ENCODE measurements around the gene TSGA10. TPM values are rescaled to one million over a fixed set of nuclear protein-coding genes. Genes with fewer than 3 reads are reported as not detected.
"Not testable (repeated sequence)": the region's sequence is repeated elsewhere in the genome, so short reads cannot be mapped to it uniquely, and the experiment has no call there.

TSGA10 gene
- total RNA-seq, 1 experiment from 2014 or later = 1.1 TPM

- H3K36me3 ChIP-seq (replicated peaks; ENCODE audit: control insufficient read depth, insufficient read depth, low read length); DNase-seq; H3K4me3 ChIP-seq (ENCODE audit: insufficient read depth, low read depth, low read length); H3K27me3 ChIP-seq (ENCODE audit: control insufficient read depth, insufficient read depth, low read length): not testable (repeated sequence)
Measured at GRCh38 chr2:99135044-99135556, 19.6 kb downstream of the TSGA10 start.

GRCh38 chr2:99127981-99128380 lies 26.8 kb downstream of the TSGA10 start:
- Histone ChIP-seq H3K36me3 (replicated peaks; ENCODE audit: control insufficient read depth, insufficient read depth, low read length) (no peaks in the 10 kb centered on the region), H3K27me3 (ENCODE audit: control insufficient read depth, insufficient read depth, low read length) (no peaks in the 10 kb centered on the region)
- no peak for DNase-seq

GRCh38 chr2:99112617-99113016 lies 42.1 kb downstream of the TSGA10 start:
- Histone ChIP-seq H3K36me3 (replicated peaks; ENCODE audit: control insufficient read depth, insufficient read depth, low read length) (no peaks in the 10 kb centered on the region), H3K27me3 (ENCODE audit: control insufficient read depth, insufficient read depth, low read length) (no peaks in the 10 kb centered on the region), H3K4me3 (ENCODE audit: insufficient read depth, low read depth, low read length) (no peak overlapping the region)
- no peak for DNase-seq

More at GRCh38 chr2:99127981-99128380, 26.8 kb downstream of the TSGA10 start:
- H3K4me3 ChIP-seq (ENCODE audit: insufficient read depth, low read depth, low read length) = no peak overlapping the region

GRCh38 chr2:99111945-99112344 lies 42.8 kb downstream of the TSGA10 start:
- H3K4me3 ChIP-seq (ENCODE audit: insufficient read depth, low read depth, low read length) = no peak overlapping the region
- H3K36me3 ChIP-seq (replicated peaks; ENCODE audit: control insufficient read depth, insufficient read depth, low read length) = no peaks in the 10 kb centered on the region
- DNase-seq = no peak
- H3K27me3 ChIP-seq (ENCODE audit: control insufficient read depth, insufficient read depth, low read length) = no peaks in the 10 kb centered on the region

GRCh38 chr2:99111236-99111635 lies 43.5 kb downstream of the TSGA10 start:
- Histone ChIP-seq H3K36me3 (replicated peaks; ENCODE audit: control insufficient read depth, insufficient read depth, low read length) (no peaks in the 10 kb centered on the region), H3K4me3 (ENCODE audit: insufficient read depth, low read depth, low read length) (no peak overlapping the region), H3K27me3 (ENCODE audit: control insufficient read depth, insufficient read depth, low read length) (no peaks in the 10 kb centered on the region)
- DNase-seq = no peak

- Histone ChIP-seq H3K27me3 (ENCODE audit: control insufficient read depth, insufficient read depth, low read length) (no peaks in the 10 kb centered on the region), H3K36me3 (replicated peaks; ENCODE audit: control insufficient read depth, insufficient read depth, low read length) (no peaks in the 10 kb centered on the region), H3K4me3 (ENCODE audit: insufficient read depth, low read depth, low read length) (no peak overlapping the region)
- DNase-seq = no peak
Measured at GRCh38 chr2:99106913-99107312, 47.8 kb downstream of the TSGA10 start.

GRCh38 chr2:99104006-99104405 lies 50.7 kb downstream of the TSGA10 start:
- DNase-seq = no peak
- Histone ChIP-seq H3K36me3 (replicated peaks; ENCODE audit: control insufficient read depth, insufficient read depth, low read length) (no peaks in the 10 kb centered on the region), H3K27me3 (ENCODE audit: control insufficient read depth, insufficient read depth, low read length) (no peaks in the 10 kb centered on the region), H3K4me3 (ENCODE audit: insufficient read depth, low read depth, low read length) (no peak overlapping the region)

- no peak for DNase-seq
- Histone ChIP-seq H3K27me3 (ENCODE audit: control insufficient read depth, insufficient read depth, low read length) (no peaks in the 10 kb centered on the region), H3K36me3 (replicated peaks; ENCODE audit: control insufficient read depth, insufficient read depth, low read length) (no peaks in the 10 kb centered on the region), H3K4me3 (ENCODE audit: insufficient read depth, low read depth, low read length) (no peak overlapping the region)
Measured at GRCh38 chr2:99101697-99102096, 53.0 kb downstream of the TSGA10 start.

GRCh38 chr2:99096728-99097127 lies 58.0 kb downstream of the TSGA10 start:
- no peak for DNase-seq
- H3K4me3 ChIP-seq (ENCODE audit: insufficient read depth, low read depth, low read length) = no peak overlapping the region
- no peaks in the 10 kb centered on the region for H3K36me3 ChIP-seq (replicated peaks; ENCODE audit: control insufficient read depth, insufficient read depth, low read length)
- H3K27me3 ChIP-seq (ENCODE audit: control insufficient read depth, insufficient read depth, low read length) = no peaks in the 10 kb centered on the region

GRCh38 chr2:99088017-99088416 lies 66.7 kb downstream of the TSGA10 start:
- H3K36me3 ChIP-seq (replicated peaks; ENCODE audit: control insufficient read depth, insufficient read depth, low read length) = no peaks in the 10 kb centered on the region
- DNase-seq = no peak
- no peaks in the 10 kb centered on the region; the same call in 1 of the 2 replicates for H3K27me3 ChIP-seq (ENCODE audit: control insufficient read depth, insufficient read depth, low read length)
- no peak overlapping the region for H3K4me3 ChIP-seq (ENCODE audit: insufficient read depth, low read depth, low read length)

- Histone ChIP-seq H3K36me3 (replicated peaks; ENCODE audit: control insufficient read depth, insufficient read depth, low read length) (no peaks in the 10 kb centered on the region), H3K27me3 (ENCODE audit: control insufficient read depth, insufficient read depth, low read length) (no peaks in the 10 kb centered on the region; the same call in 1 of the 2 replicates), H3K4me3 (ENCODE audit: insufficient read depth, low read depth, low read length) (no peak overlapping the region)
- no peak for DNase-seq
Measured at GRCh38 chr2:99086385-99086784, 68.4 kb downstream of the TSGA10 start.

GRCh38 chr2:99085421-99085820 lies 69.3 kb downstream of the TSGA10 start:
- DNase-seq = no peak
- H3K36me3 ChIP-seq (replicated peaks; ENCODE audit: control insufficient read depth, insufficient read depth, low read length) = no peaks in the 10 kb centered on the region
- H3K4me3 ChIP-seq (ENCODE audit: insufficient read depth, low read depth, low read length) = no peak overlapping the region
- H3K27me3 ChIP-seq (ENCODE audit: control insufficient read depth, insufficient read depth, low read length) = no peaks in the 10 kb centered on the region; the same call in 1 of the 2 replicates

- H3K36me3 ChIP-seq (replicated peaks; ENCODE audit: control insufficient read depth, insufficient read depth, low read length) = no peaks in the 10 kb centered on the region
- DNase-seq = no peak
- no peaks in the 10 kb centered on the region; the same call in 1 of the 2 replicates for H3K27me3 ChIP-seq (ENCODE audit: control insufficient read depth, insufficient read depth, low read length)
- no peak overlapping the region for H3K4me3 ChIP-seq (ENCODE audit: insufficient read depth, low read depth, low read length)
Measured at GRCh38 chr2:99084256-99084655, 70.5 kb downstream of the TSGA10 start.

GRCh38 chr2:99081891-99082290 lies 72.9 kb downstream of the TSGA10 start:
- no peak for DNase-seq
- no peak overlapping the region for H3K4me3 ChIP-seq (ENCODE audit: insufficient read depth, low read depth, low read length)
- H3K27me3 ChIP-seq (ENCODE audit: control insufficient read depth, insufficient read depth, low read length) = no peaks in the 10 kb centered on the region; the same call in 1 of the 2 replicates
- H3K36me3 ChIP-seq (replicated peaks; ENCODE audit: control insufficient read depth, insufficient read depth, low read length) = no peaks in the 10 kb centered on the region

- H3K36me3 ChIP-seq (replicated peaks; ENCODE audit: control insufficient read depth, insufficient read depth, low read length) = no peaks in the 10 kb centered on the region
- no peaks in the 10 kb centered on the region; the same call in 1 of the 2 replicates for H3K27me3 ChIP-seq (ENCODE audit: control insufficient read depth, insufficient read depth, low read length)
- no peak overlapping the region for H3K4me3 ChIP-seq (ENCODE audit: insufficient read depth, low read depth, low read length)
- DNase-seq = no peak
Measured at GRCh38 chr2:99079226-99079625, 75.5 kb downstream of the TSGA10 start.

- H3K27me3 ChIP-seq (ENCODE audit: control insufficient read depth, insufficient read depth, low read length) = no peaks in the 10 kb centered on the region
- no peaks in the 10 kb centered on the region for H3K36me3 ChIP-seq (replicated peaks; ENCODE audit: control insufficient read depth, insufficient read depth, low read length)
- no peak for DNase-seq
- H3K4me3 ChIP-seq (ENCODE audit: insufficient read depth, low read depth, low read length) = no peak overlapping the region
Measured at GRCh38 chr2:99072551-99072950, 82.2 kb downstream of the TSGA10 start.
